Thoracic aorta (tissue), 2 donors: ENCODE data around the gene CLASP1. TPM values are rescaled to one million over a fixed set of nuclear protein-coding genes. Genes with fewer than 3 reads are reported as not detected.

Source experiments
- ATAC-seq: fragments of 150-250 bp; one replicate; pipeline ENCODE4 v1.8.0; 2017; ENCODE audit warnings: low read depth; ENCODE audit not compliant: insufficient number of reproducible peaks, low FRiP score
- DNase-seq: peaks from one replicate; pipeline ENCODE4 v3.0.0-alpha.2; 2020; ENCODE audit warnings: low spot score
- H3K27ac ChIP-seq, 2 donors: fragments of 200-600 bp; sonication (generic); 1 replicate in 1 of 2; 2 replicates in 1 of 2; pipeline ENCODE4 v1.5.1; 2016; ENCODE audit warnings: mild to moderate bottlenecking in 2 of 2, moderate library complexity in 2 of 2
- H3K27me3 ChIP-seq: fragments of 200-600 bp; sonication (generic); replicated peaks from 2 replicates; pipeline ENCODE4 v1.6.0; 2016; ENCODE audit warnings: mild to moderate bottlenecking; ENCODE audit not compliant: insufficient read depth
- H3K36me3 ChIP-seq: fragments of 200-600 bp; sonication (generic); one replicate; pipeline ENCODE4 v1.5.1; 2016
- H3K4me1 ChIP-seq, 2 donors: fragments of 200-600 bp; sonication (generic); 1 replicate in 1 of 2; 2 replicates in 1 of 2; pipeline versions ENCODE4 v1.5.1 to v1.6.0; 2016; ENCODE audit warnings: low read depth in 2 of 2, mild to moderate bottlenecking in 1 of 2; ENCODE audit not compliant: control insufficient read depth in 1 of 2
- H3K4me3 ChIP-seq: fragments of 200-600 bp; sonication (generic); 2 replicates; pipeline ENCODE4 v1.5.1; 2016; ENCODE audit warnings: mild to moderate bottlenecking
- H3K9me3 ChIP-seq: fragments of 200-600 bp; sonication (generic); 2 replicates; pipeline ENCODE4 v1.5.1; 2016
- CTCF ChIP-seq: fragments of 200-600 bp; sonication (generic); IDR thresholded peaks from one replicate; pipeline ENCODE4 v1.5.1; 2019; ENCODE audit warnings: antibody characterized with exemption
- total RNA-seq, 2 donors: library from RNA; depleted of rRNA; stranded (reverse); fragments of >200 nt; gene quantifications; one replicate each; pipeline versions ENCODE4 v1.1.0 to v1.2.3, GENCODE V29; 2016

CLASP1 gene
- total RNA-seq, 2 donors from 2014 or later = 69.7 to 113 TPM

- Histone ChIP-seq H3K27me3 (no peaks in the 10 kb centered on the region), H3K4me1 (peaks cover 6 to 29% of the 10 kb centered on the region in 2 donors), H3K36me3 (peaks cover 15% of the 10 kb centered on the region), H3K9me3 (no peaks in the 10 kb centered on the region), H3K27ac (no peak overlapping the region), H3K4me3 (no peak overlapping the region)
- ATAC-seq (no peak), DNase-seq (no peak)
- TF ChIP-seq CTCF = no peak
Measured at GRCh38 chr2:121472470-121472993, 176.7 kb downstream of the CLASP1 start.

- Histone ChIP-seq H3K4me1 (peaks cover 6 to 28% of the 10 kb centered on the region in 2 donors), H3K27me3 (no peaks in the 10 kb centered on the region), H3K27ac (no peak overlapping the region), H3K4me3 (no peak overlapping the region), H3K36me3 (peaks cover 19% of the 10 kb centered on the region), H3K9me3 (no peaks in the 10 kb centered on the region)
- TF ChIP-seq CTCF = no peak
- DNase-seq (no peak), ATAC-seq (no peak)
Measured at GRCh38 chr2:121471532-121472469, 177.5 kb downstream of the CLASP1 start.

GRCh38 chr2:121470917-121471316 is 178.3 kb downstream of the CLASP1 start:
- Histone ChIP-seq H3K27ac (no peak overlapping the region), H3K36me3 (peaks cover 20% of the 10 kb centered on the region), H3K4me3 (no peak overlapping the region), H3K4me1 (peaks cover 6 to 19% of the 10 kb centered on the region in 2 donors), H3K9me3 (no peaks in the 10 kb centered on the region), H3K27me3 (no peaks in the 10 kb centered on the region)
- TF ChIP-seq CTCF = no peak
- DNase-seq (no peak), ATAC-seq (no peak)

- ATAC-seq (no peak), DNase-seq (no peak)
- Histone ChIP-seq H3K27me3 (no peaks in the 10 kb centered on the region), H3K9me3 (no peaks in the 10 kb centered on the region), H3K4me1 (peaks cover 6 to 18% of the 10 kb centered on the region in 2 donors), H3K36me3 (peaks cover 20% of the 10 kb centered on the region), H3K27ac (no peak overlapping the region), H3K4me3 (no peak overlapping the region)
- TF ChIP-seq CTCF = no peak
Measured at GRCh38 chr2:121469356-121469755, 179.9 kb downstream of the CLASP1 start.

- DNase-seq = no peak
- Histone ChIP-seq H3K4me1 (peaks cover 6 to 18% of the 10 kb centered on the region in 2 donors), H3K27me3 (no peaks in the 10 kb centered on the region), H3K36me3 (peaks cover 20% of the 10 kb centered on the region), H3K27ac (no peak overlapping the region), H3K4me3 (no peak overlapping the region), H3K9me3 (no peaks in the 10 kb centered on the region)
- TF ChIP-seq CTCF = no peak
- ATAC-seq = no peak
Measured at GRCh38 chr2:121468936-121469335, 180.3 kb downstream of the CLASP1 start.
